GM10248 (cell line): Measurements from ENCODE around the gene PGM2L1.

ENCODE experiments used
- CTCF ChIA-PET: fragments of 300-600 bp; sonication (Branson Sonifier 250); formaldehyde crosslinking; extraction: SDS; loops from one replicate; lab custom pipeline; 2021; ENCODE audit warnings: antibody characterized with exemption; lab: Yijun Ruan, JAX
- POLR2A ChIA-PET: fragments of 350-650 bp; sonication (Branson Sonifier 250); formaldehyde crosslinking; extraction: SDS; loops from one replicate; lab custom pipeline; 2020; ENCODE audit warnings: antibody characterized with exemption; lab: Yijun Ruan, JAX
- DNase-seq: peaks from one replicate; pipeline ENCODE4 v3.0.0; 2012; ENCODE audit errors: extremely low spot score
- TF ChIP-seq, protein P1 (sequence below): IDR thresholded peaks from 2 replicates; pipeline ENCODE4 v1.5.1; 2012; ENCODE audit warnings: mild to moderate bottlenecking, low read depth; ENCODE audit errors: extremely low read depth, missing control alignments, control extremely low read depth

The PGM2L1 gene

DNA sequence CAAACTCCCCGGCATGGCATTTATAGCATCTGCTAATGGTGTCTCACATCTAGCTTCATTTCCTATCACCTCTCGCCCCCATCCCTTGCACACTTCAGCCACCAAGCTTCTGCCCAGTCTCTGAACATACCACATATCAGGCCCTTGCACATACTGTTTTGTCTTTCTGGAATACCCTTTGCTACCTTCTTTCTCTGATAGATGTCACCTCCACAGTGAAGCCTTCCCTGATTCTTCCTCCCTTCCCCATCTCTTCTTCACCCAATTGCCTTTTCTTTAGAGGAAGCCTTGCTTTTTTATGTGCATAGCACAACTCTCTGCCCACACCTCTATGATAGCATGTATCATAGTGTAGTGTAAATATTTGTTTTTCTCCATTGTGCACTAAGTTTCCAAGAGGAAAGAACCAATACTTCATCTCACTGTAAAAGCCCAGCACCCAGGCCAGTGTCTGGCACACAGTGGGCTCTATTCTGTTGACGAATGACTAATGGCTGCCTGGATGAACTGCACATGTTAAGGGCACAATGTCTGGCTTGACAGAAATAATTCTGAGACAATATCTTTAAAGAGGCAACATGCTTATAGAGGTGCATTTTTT, 114.6 kb downstream of the PGM2L1 start:
- ChIA-PET CTCF (interaction anchor here (1.3 kb wide), 1 partner anchor 28 kb away, joined by 3 read pairs; no protein-coding TSS in a partner anchor), POLR2A (no interaction called here)
- TF ChIP-seq, protein P1, sequence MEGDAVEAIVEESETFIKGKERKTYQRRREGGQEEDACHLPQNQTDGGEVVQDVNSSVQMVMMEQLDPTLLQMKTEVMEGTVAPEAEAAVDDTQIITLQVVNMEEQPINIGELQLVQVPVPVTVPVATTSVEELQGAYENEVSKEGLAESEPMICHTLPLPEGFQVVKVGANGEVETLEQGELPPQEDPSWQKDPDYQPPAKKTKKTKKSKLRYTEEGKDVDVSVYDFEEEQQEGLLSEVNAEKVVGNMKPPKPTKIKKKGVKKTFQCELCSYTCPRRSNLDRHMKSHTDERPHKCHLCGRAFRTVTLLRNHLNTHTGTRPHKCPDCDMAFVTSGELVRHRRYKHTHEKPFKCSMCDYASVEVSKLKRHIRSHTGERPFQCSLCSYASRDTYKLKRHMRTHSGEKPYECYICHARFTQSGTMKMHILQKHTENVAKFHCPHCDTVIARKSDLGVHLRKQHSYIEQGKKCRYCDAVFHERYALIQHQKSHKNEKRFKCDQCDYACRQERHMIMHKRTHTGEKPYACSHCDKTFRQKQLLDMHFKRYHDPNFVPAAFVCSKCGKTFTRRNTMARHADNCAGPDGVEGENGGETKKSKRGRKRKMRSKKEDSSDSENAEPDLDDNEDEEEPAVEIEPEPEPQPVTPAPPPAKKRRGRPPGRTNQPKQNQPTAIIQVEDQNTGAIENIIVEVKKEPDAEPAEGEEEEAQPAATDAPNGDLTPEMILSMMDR: no peak
- DNase-seq: no peak

DNA sequence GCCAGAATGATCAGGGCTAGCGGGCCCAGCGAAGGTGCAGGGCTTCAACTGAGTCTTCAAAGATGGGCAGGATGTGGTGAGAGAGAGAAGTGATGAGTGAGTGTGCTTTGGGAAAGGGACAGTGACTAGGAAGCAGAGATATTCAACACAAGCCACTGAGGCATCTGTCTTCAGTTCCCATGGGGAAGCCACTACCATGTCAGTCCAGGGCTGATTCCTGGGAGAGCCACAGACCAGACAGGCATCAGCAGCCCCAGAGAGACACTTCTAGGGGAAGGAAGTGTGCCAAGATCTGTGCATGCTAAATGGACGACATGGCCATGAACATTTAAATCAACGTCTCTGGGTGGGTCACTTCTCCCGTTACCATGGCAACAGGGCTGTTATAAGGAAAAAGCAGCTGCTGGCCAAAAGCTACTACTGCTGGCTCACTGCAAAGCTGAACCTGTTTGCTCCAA, 115.3 kb downstream of the PGM2L1 start:
- ChIA-PET CTCF (interaction anchor here (1.3 kb wide), 1 partner anchor 27 kb away, joined by 3 read pairs; no protein-coding TSS in a partner anchor), POLR2A (no interaction called here)
- DNase-seq: no peak
- TF ChIP-seq, protein P1: no peak

DNA sequence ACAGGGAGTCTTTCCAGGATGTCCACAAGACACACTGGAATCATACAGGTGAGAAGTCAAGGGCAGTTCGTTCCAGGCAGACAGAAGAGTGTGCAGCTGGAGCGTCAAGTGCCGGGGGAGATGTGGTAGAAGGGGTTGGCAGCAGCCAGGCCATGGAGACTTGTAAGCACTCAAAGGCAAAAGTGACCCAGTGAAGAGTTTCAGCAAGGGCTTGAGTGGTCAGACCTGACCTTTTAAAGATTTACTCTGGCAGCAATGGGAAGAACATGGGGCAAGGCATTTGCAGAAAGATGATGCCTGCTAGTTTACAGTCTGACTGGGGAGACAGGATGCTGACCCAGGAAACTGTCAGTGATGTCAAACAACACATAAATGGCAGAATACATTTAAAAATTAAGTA, 115.8 kb downstream of the PGM2L1 start:
- CTCF ChIA-PET: interaction anchor here (1.3 kb wide), 1 partner anchor 27 kb away, joined by 3 read pairs; no protein-coding TSS in a partner anchor
- TF ChIP-seq, protein P1: no peak
- no peak for DNase-seq
- POLR2A ChIA-PET: interaction anchor here (0.5 kb wide), 1 partner anchor 1038 kb away, joined by 6 read pairs; no protein-coding TSS in a partner anchor

DNA sequence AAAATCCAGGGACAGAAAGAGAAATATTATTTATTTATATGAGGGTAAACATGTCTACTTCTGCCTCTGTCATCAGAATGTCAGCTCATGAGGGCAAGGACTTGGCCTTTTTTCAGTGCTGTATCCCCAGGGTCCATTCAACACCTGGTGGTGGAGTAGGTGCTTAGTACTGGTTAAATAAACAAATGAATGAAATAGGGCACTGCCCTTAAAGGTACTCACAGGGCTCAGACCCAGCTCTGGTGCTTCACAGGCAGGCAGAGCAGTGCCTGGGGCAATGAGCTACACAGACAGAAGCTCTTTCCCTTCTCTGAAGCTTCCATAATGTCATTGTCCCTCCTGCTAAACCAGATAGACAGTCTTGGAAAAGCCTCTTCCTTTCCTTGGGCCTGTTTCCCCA, 117.7 kb downstream of the PGM2L1 start:
- CTCF ChIA-PET: no interaction called here

More for the DNA sequence above, 117.7 kb downstream of the PGM2L1 start:
- DNase-seq: no peak
- TF ChIP-seq, protein P1: no peak
- POLR2A ChIA-PET: no interaction called here
